ENCODE measurements around the gene INPP5A. TPM values are rescaled to one million over a fixed set of nuclear protein-coding genes. Genes with fewer than 3 reads are reported as not detected.

The INPP5A gene
- total and polyA plus RNA-seq, 2 experiments from 2014 or later = 41.2 to 53.6 TPM

DNA sequence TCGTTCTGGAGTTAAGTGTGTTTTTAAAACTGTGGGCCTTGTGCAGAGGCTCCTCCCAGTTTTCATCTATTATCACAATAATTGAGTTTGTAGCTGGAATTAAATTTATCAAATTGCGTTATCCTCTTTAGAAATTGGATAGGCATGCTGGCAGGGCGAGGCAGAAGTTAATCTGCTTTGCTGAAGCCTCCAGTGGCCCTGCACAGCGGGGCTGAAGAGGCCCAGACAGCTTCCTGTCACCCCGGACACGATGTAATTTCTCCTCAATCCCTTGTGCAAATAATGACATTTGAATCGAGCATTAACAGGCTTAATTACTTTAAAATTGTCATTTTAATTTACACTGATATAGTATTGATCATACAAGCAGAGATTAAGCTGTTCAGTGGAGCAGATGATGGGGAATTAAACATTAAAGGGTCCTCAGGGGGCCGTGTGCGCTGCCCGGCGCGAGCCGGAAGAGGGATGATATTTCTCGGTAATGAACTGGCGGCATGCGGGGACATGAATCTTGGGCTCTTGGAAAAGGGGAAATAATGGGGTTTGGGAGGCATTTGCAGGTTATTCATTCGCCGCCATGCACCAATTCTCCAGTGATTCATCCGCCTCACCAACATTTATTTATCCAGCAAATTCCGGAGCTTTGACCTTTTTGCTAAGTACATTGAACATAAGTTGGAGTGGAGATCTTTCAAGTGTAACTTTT lies 129.9 kb downstream of the INPP5A start:
- no peaks in the 10 kb centered on the region for H3K9me2 ChIP-seq (replicated peaks; ENCODE audit: insufficient read depth)
- H3K79me2 ChIP-seq = no peaks in the 10 kb centered on the region
- H3K9me3 ChIP-seq (ENCODE audit: low read depth) = no peaks in the 10 kb centered on the region
- TF ChIP-seq EZH2 (IDR thresholded peaks at IDR 0.05; ENCODE audit: borderline replicate concordance) = no peak
- TF ChIP-seq EZH2phosphoT487 (IDR thresholded peaks at IDR 0.05; ENCODE audit: low read depth, severe bottlenecking, unreplicated experiment) = no peak
- TF ChIP-seq, protein P1, sequence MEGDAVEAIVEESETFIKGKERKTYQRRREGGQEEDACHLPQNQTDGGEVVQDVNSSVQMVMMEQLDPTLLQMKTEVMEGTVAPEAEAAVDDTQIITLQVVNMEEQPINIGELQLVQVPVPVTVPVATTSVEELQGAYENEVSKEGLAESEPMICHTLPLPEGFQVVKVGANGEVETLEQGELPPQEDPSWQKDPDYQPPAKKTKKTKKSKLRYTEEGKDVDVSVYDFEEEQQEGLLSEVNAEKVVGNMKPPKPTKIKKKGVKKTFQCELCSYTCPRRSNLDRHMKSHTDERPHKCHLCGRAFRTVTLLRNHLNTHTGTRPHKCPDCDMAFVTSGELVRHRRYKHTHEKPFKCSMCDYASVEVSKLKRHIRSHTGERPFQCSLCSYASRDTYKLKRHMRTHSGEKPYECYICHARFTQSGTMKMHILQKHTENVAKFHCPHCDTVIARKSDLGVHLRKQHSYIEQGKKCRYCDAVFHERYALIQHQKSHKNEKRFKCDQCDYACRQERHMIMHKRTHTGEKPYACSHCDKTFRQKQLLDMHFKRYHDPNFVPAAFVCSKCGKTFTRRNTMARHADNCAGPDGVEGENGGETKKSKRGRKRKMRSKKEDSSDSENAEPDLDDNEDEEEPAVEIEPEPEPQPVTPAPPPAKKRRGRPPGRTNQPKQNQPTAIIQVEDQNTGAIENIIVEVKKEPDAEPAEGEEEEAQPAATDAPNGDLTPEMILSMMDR (IDR thresholded peaks at IDR 0.05; ENCODE audit: poor library complexity) = no peak
- H4K20me1 ChIP-seq (ENCODE audit: insufficient read depth, poor library complexity, severe bottlenecking) = no peaks in the 10 kb centered on the region
- H3K4me3 ChIP-seq = no peak overlapping the region
- H3K4me2 ChIP-seq = no peak overlapping the region
- no peak for DNase-seq (ENCODE audit: low spot score)
- no peaks in the 10 kb centered on the region for H3K36me3 ChIP-seq (replicated peaks; ENCODE audit: insufficient read depth, low read depth)
- H3K27ac ChIP-seq = no peak overlapping the region
- H2AFZ ChIP-seq = no peak overlapping the region
- no peaks in the 10 kb centered on the region for H3K27me3 ChIP-seq
- WGBS (ENCODE audit: low lambda C conversion rate, missing lambda C conversion rate) = 87% methylated on average over 20 of the region's 20 CpGs
- H3K4me1 ChIP-seq (ENCODE audit: insufficient read depth) = no peaks in the 10 kb centered on the region

DNA sequence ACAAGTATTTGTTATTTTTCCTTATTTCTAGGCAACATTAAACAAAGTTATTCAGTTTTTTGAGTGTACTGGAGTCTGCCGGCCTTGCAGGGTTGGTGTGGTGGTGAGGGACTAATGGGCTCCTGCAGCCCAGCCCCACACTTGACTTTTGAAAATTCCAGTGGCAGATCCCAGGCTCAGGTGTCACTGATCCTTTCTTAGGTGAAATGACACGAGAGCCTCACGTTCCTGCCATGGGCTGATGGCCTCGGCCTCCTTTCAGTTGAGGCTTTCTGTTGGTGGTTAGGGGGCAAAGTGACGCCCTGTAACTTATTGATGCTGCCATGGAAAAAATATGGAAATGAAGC lies 130.4 kb downstream of the INPP5A start:
- Histone ChIP-seq H3K36me3 (replicated peaks; ENCODE audit: insufficient read depth, low read depth) (no peaks in the 10 kb centered on the region), H3K27ac (no peak overlapping the region), H3K4me1 (ENCODE audit: insufficient read depth) (no peaks in the 10 kb centered on the region), H3K27me3 (no peaks in the 10 kb centered on the region), H3K4me3 (no peak overlapping the region), H2AFZ (no peak overlapping the region), H4K20me1 (ENCODE audit: insufficient read depth, poor library complexity, severe bottlenecking) (no peaks in the 10 kb centered on the region), H3K4me2 (no peak overlapping the region), H3K9me2 (replicated peaks; ENCODE audit: insufficient read depth) (no peaks in the 10 kb centered on the region), H3K9me3 (ENCODE audit: low read depth) (no peaks in the 10 kb centered on the region), H3K79me2 (no peaks in the 10 kb centered on the region)
- 86% methylated on average over 5 of the region's 5 CpGs for WGBS (ENCODE audit: low lambda C conversion rate, missing lambda C conversion rate)
- DNase-seq (ENCODE audit: low spot score) = no peak
- no peak for TF ChIP-seq EZH2 (IDR thresholded peaks at IDR 0.05; ENCODE audit: borderline replicate concordance)
- no peak for TF ChIP-seq EZH2phosphoT487 (IDR thresholded peaks at IDR 0.05; ENCODE audit: low read depth, severe bottlenecking, unreplicated experiment)
- TF ChIP-seq, protein P1 (IDR thresholded peaks at IDR 0.05; ENCODE audit: poor library complexity) = no peak

DNA sequence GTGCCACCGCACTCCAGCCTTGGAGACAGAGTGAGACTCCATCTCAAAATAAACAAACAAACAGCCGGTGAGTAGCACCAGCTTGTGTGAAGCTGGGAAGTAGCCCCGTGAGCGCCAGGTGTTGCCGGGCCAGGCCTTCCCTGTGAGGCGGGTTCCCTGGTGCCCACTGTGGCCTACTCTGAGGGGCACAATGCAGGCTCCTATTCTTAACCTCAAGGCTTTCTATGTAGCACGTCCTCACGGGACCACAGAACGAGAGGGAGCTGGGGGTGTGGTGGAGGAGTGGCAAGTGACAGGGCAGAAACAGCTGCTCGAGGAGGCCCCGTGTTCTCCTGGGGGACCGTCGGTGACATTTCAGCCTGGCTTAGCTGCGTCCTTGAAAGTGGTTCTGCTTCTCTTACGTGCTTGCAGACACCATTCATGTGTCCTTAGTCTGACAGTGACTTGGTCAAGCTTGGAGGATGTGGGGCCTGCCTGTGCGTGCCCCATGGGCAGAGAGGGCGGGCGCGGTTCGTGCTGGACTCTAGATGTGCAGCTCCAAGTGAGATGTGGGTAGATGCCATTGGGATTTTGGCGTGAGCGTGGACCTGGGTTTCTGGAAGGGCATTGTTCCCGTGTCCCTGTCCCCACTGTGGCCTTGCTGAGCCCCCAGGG lies 131.7 kb downstream of the INPP5A start:
- Histone ChIP-seq H3K9me2 (replicated peaks; ENCODE audit: insufficient read depth) (no peaks in the 10 kb centered on the region), H3K4me3 (no peak overlapping the region), H2AFZ (no peak overlapping the region), H3K4me2 (no peak overlapping the region), H3K9me3 (ENCODE audit: low read depth) (no peaks in the 10 kb centered on the region), H3K27ac (no peak overlapping the region), H3K36me3 (replicated peaks; ENCODE audit: insufficient read depth, low read depth) (no peaks in the 10 kb centered on the region), H3K4me1 (ENCODE audit: insufficient read depth) (no peaks in the 10 kb centered on the region), H3K27me3 (no peaks in the 10 kb centered on the region), H4K20me1 (ENCODE audit: insufficient read depth, poor library complexity, severe bottlenecking) (no peaks in the 10 kb centered on the region), H3K79me2 (no peaks in the 10 kb centered on the region)
- TF ChIP-seq EZH2phosphoT487 (IDR thresholded peaks at IDR 0.05; ENCODE audit: low read depth, severe bottlenecking, unreplicated experiment) (no peak), EZH2 (IDR thresholded peaks at IDR 0.05; ENCODE audit: borderline replicate concordance) (no peak)
- TF ChIP-seq, protein P1 (IDR thresholded peaks at IDR 0.05; ENCODE audit: poor library complexity) = no peak
- 96% methylated on average over 23 of the region's 23 CpGs for WGBS (ENCODE audit: low lambda C conversion rate, missing lambda C conversion rate)
- no peak for DNase-seq (ENCODE audit: low spot score)
